BLaER1 (cell line): ENCODE data around the gene ARHGEF10L.
"Not testable (repeated sequence)": the region's sequence is repeated elsewhere in the genome, so short reads cannot be mapped to it uniquely, and the experiment has no call there.

Source experiments
- H3K27ac ChIP-seq: shearing (Covaris generic); formaldehyde crosslinking; 2 replicates; pipeline ENCODE4 v1.8.1; 2022
- H3K27me3 ChIP-seq: shearing (Covaris generic); formaldehyde crosslinking; 2 replicates; pipeline ENCODE4 v1.8.1; 2022
- H3K36me3 ChIP-seq: shearing (Covaris generic); formaldehyde crosslinking; 2 replicates; pipeline ENCODE4 v1.8.1; 2022
- H3K4me1 ChIP-seq: shearing (Covaris generic); formaldehyde crosslinking; 2 replicates; pipeline ENCODE4 v1.8.1; 2022
- H3K4me2 ChIP-seq: shearing (Covaris generic); formaldehyde crosslinking; 2 replicates; pipeline ENCODE4 v1.8.1; 2022
- H3K4me3 ChIP-seq: shearing (Covaris generic); formaldehyde crosslinking; 2 replicates; pipeline ENCODE4 v1.8.1; 2022
- H3K9ac ChIP-seq: shearing (Covaris generic); formaldehyde crosslinking; 2 replicates; pipeline ENCODE4 v1.8.1; 2022
- H3K9me3 ChIP-seq: shearing (Covaris generic); formaldehyde crosslinking; 2 replicates; pipeline ENCODE4 v1.8.1; 2022
- H4K20me1 ChIP-seq: shearing (Covaris generic); formaldehyde crosslinking; 2 replicates; pipeline ENCODE4 v1.8.1; 2022
- Cebpa-rat ChIP-seq: shearing (Covaris generic); IDR thresholded peaks from 2 replicates; pipeline ENCODE4 v1.8.1; 2022

ARHGEF10L gene

GRCh38 chr1:17736625-17737024 is 197.1 kb downstream of the ARHGEF10L start:
- no peaks in the 10 kb centered on the region for H3K27me3 ChIP-seq
- H3K4me2 ChIP-seq = no peak overlapping the region
- H3K4me3 ChIP-seq = no peak overlapping the region
- no peaks in the 10 kb centered on the region for H3K9me3 ChIP-seq
- H3K9ac ChIP-seq = no peak overlapping the region
- no peaks in the 10 kb centered on the region for H3K36me3 ChIP-seq
- no peak overlapping the region for H3K27ac ChIP-seq
- TF ChIP-seq Cebpa-rat = no peak
- H3K4me1 ChIP-seq = peaks cover 11% of the 10 kb centered on the region
- no peaks in the 10 kb centered on the region for H4K20me1 ChIP-seq

- no peaks in the 10 kb centered on the region for H3K9me3 ChIP-seq
- no peaks in the 10 kb centered on the region for H3K4me1 ChIP-seq
- no peak overlapping the region for H3K4me2 ChIP-seq
- H3K36me3 ChIP-seq = no peaks in the 10 kb centered on the region
- no peak overlapping the region for H3K9ac ChIP-seq
- no peak overlapping the region for H3K4me3 ChIP-seq
- no peak for TF ChIP-seq Cebpa-rat
- no peaks in the 10 kb centered on the region for H3K27me3 ChIP-seq
- no peaks in the 10 kb centered on the region for H4K20me1 ChIP-seq
- H3K27ac ChIP-seq = no peak overlapping the region
Measured at GRCh38 chr1:17739050-17739449, 199.6 kb downstream of the ARHGEF10L start.

GRCh38 chr1:17741052-17741451 is 201.6 kb downstream of the ARHGEF10L start:
- H3K36me3 ChIP-seq = no peaks in the 10 kb centered on the region
- no peaks in the 10 kb centered on the region for H3K27me3 ChIP-seq
- H3K27ac ChIP-seq = no peak overlapping the region
- no peak for TF ChIP-seq Cebpa-rat
- no peaks in the 10 kb centered on the region for H3K4me1 ChIP-seq
- no peaks in the 10 kb centered on the region for H4K20me1 ChIP-seq
- H3K9me3 ChIP-seq = no peaks in the 10 kb centered on the region
- H3K4me2 ChIP-seq = no peak overlapping the region
- H3K4me3 ChIP-seq = no peak overlapping the region
- no peak overlapping the region for H3K9ac ChIP-seq

GRCh38 chr1:17742583-17742982 is 203.1 kb downstream of the ARHGEF10L start:
- H3K4me2 ChIP-seq = no peak overlapping the region
- H3K9ac ChIP-seq = no peak overlapping the region
- no peak overlapping the region for H3K4me3 ChIP-seq
- no peaks in the 10 kb centered on the region for H3K36me3 ChIP-seq
- no peaks in the 10 kb centered on the region for H3K27me3 ChIP-seq
- no peak overlapping the region for H3K27ac ChIP-seq
- H3K9me3 ChIP-seq = no peaks in the 10 kb centered on the region
- no peak for TF ChIP-seq Cebpa-rat
- no peaks in the 10 kb centered on the region for H3K4me1 ChIP-seq
- no peaks in the 10 kb centered on the region for H4K20me1 ChIP-seq

- H3K4me3 ChIP-seq = no peak overlapping the region
Measured at GRCh38 chr1:17743008-17743647, 203.6 kb downstream of the ARHGEF10L start.

GRCh38 chr1:17743925-17744324 is 204.4 kb downstream of the ARHGEF10L start:
- no peaks in the 10 kb centered on the region for H3K4me1 ChIP-seq
- no peak for TF ChIP-seq Cebpa-rat
- no peaks in the 10 kb centered on the region for H3K27me3 ChIP-seq
- H3K4me3 ChIP-seq = no peak overlapping the region
- no peaks in the 10 kb centered on the region for H3K9me3 ChIP-seq
- H3K36me3 ChIP-seq = no peaks in the 10 kb centered on the region
- H3K27ac ChIP-seq = no peak overlapping the region
- H3K9ac ChIP-seq = no peak overlapping the region
- no peaks in the 10 kb centered on the region for H4K20me1 ChIP-seq
- no peak overlapping the region for H3K4me2 ChIP-seq

More at GRCh38 chr1:17743008-17743647, 203.6 kb downstream of the ARHGEF10L start:
- no peaks in the 10 kb centered on the region for H3K4me1 ChIP-seq
- H3K9me3 ChIP-seq = no peaks in the 10 kb centered on the region
- peak overlapping the region; percentile 29 for H3K4me2 ChIP-seq
- no peaks in the 10 kb centered on the region for H3K27me3 ChIP-seq
- no peak overlapping the region for H3K27ac ChIP-seq
- TF ChIP-seq Cebpa-rat = no peak
- no peak overlapping the region for H3K9ac ChIP-seq
- H3K36me3 ChIP-seq = no peaks in the 10 kb centered on the region
- no peaks in the 10 kb centered on the region for H4K20me1 ChIP-seq

DNA sequence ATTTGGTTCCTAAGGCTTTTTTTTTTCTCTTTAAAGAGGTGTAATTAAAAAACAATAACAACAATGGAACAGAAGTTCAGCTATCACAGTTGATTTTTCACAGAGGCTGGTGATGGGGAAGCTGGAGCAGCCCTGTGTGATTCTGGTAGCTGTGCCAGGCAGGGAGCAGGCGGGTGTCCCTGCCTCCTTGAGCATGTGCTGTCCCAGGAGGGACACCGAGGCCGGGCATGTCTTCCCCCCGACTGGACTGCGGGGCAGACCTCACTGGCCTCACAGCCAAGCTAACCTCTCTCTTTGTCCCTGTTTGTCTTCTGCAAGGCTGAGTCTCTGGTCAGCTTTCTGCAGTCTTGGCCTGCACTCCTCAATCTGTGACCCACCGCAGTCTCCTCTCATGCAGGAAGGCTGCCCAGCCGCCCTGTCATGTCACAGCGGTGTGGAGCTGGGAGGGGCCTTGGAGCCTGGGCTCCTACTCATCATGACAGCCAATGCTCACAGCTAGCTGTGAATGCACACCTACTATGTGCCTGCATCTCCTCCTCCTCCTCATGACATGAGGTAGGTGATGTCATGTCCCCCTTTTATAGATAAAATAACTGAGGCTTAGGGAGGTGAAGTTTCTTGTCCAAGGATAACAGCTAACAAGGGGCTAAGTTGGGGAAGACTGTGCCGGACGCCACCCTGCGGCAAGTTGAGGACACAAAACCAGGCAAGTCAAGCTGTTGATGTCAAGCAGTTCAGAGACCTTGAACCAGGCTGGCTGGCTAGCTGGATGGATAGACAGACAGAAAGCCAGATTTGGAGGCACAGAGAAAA is 205.4 kb downstream of the ARHGEF10L start:
- no peaks in the 10 kb centered on the region for H3K36me3 ChIP-seq
- no peaks in the 10 kb centered on the region for H3K4me1 ChIP-seq
- H3K9ac ChIP-seq = no peak overlapping the region
- no peak overlapping the region for H3K4me2 ChIP-seq
- H3K27me3 ChIP-seq = no peaks in the 10 kb centered on the region
- H3K27ac ChIP-seq = no peak overlapping the region
- TF ChIP-seq Cebpa-rat = no peak
- no peaks in the 10 kb centered on the region for H3K9me3 ChIP-seq
- no peak overlapping the region for H3K4me3 ChIP-seq
- H4K20me1 ChIP-seq = no peaks in the 10 kb centered on the region

DNA sequence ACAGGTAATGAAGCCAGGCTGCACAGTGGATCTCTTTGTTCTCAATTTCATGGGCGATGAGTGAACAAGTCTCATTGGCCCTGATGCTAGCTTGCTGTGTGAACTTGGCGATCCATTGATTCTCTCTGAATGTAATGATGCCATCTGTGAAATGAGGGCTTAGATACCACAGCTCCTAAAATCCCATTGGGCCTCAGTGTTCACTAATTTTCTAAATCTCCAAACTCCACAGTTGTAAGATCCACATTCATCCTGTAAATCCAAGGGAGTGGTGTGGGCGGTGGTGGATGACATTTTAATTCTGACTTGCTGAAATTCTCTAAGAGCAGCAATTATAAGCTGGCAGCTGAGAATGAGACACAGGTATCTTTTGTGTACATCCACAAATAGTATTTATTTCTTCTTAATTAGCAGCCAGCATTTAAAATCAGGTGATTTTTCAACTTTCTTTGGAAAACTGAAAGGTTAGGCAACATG is 206.0 kb downstream of the ARHGEF10L start:
- Histone ChIP-seq H3K4me1 (no peaks in the 10 kb centered on the region), H3K4me3 (no peak overlapping the region), H4K20me1 (no peaks in the 10 kb centered on the region), H3K4me2 (no peak overlapping the region), H3K27ac (no peak overlapping the region), H3K36me3 (no peaks in the 10 kb centered on the region), H3K9me3 (no peaks in the 10 kb centered on the region), H3K9ac (no peak overlapping the region), H3K27me3 (no peaks in the 10 kb centered on the region)
- no peak for TF ChIP-seq Cebpa-rat

DNA sequence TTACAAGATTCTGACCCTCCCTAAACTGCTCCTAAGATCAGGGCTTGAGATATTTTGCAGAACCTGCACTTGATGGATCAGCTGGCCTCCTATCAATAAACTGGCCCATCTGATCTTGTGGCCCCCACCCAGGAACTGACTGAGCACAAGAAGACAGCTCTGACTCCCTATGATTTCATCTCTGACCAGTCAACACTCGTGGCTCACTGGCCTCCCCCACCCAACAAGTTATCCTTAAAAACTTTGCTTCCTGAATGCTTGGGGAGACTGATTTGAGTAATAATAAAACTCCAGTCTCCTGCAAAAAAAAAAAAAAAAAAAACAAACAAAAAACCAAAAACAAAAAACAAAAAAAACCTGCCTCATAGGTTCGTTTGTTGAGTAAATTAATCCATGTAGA is 206.8 kb downstream of the ARHGEF10L start:
- not testable (repeated sequence) for H3K36me3 ChIP-seq, H3K4me2 ChIP-seq, H3K9me3 ChIP-seq, H3K4me3 ChIP-seq, H3K4me1 ChIP-seq, H3K9ac ChIP-seq, H3K27me3 ChIP-seq, H3K27ac ChIP-seq, H4K20me1 ChIP-seq

DNA sequence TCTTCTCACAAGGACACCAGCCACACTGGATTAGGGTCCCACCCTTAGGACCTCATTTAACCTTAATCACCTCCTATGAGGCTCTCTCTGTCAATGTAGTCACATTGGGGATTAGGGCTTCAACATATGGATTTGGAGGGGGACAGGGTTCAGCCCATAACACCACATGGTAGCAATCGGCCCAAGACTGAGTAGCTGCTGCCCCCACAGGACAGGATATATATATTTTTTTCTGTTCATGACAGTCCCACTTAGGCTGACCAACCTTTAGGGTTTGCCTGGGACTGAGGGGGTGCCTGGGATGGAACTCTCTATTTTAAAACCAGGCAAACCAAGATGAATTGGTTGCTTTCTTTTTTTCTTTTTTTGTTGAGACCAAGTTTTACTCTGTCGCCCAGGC is 207.4 kb downstream of the ARHGEF10L start:
- Histone ChIP-seq H3K4me3 (no peak overlapping the region), H3K27me3 (no peaks in the 10 kb centered on the region), H3K4me1 (no peaks in the 10 kb centered on the region)

More for the DNA sequence above, 207.4 kb downstream of the ARHGEF10L start:
- H3K36me3 ChIP-seq = no peaks in the 10 kb centered on the region
- H3K9ac ChIP-seq = no peak overlapping the region
- no peak overlapping the region for H3K27ac ChIP-seq
- no peaks in the 10 kb centered on the region for H4K20me1 ChIP-seq
- no peak overlapping the region for H3K4me2 ChIP-seq
- TF ChIP-seq Cebpa-rat = no peak
- H3K9me3 ChIP-seq = no peaks in the 10 kb centered on the region
